K562 (cell line): ENCODE results near the gene CD276. TPM values are rescaled to one million over a fixed set of nuclear protein-coding genes. Genes with fewer than 3 reads are reported as not detected.

Experiments
- ATAC-seq: fragments of 200-7000 bp; cut with Tn5 transposase; 3 replicates; pipeline ENCODE4 v1.9.1; 2020; ENCODE audit warnings: moderate library complexity
- BruUV-seq: library from RNA; stranded (reverse); fragments of 400-500 nt; replicated peaks from 2 replicates; lab custom pipeline; 2021; lab: Mats Ljungman, UMichigan
- CTCF ChIA-PET: fragments of 300-600 bp; formaldehyde crosslinking; extraction: SDS; loops from one replicate; lab custom pipeline; 2021; ENCODE audit warnings: low intra/inter-chr PET ratio; lab: Yijun Ruan, JAX
- POLR2A ChIA-PET: fragments of 300-600, 350-650 bp; sonication (Branson Sonifier 250); formaldehyde crosslinking; extraction: SDS; loops from one replicate; lab custom pipeline; 2021; ENCODE audit warnings: antibody characterized with exemption, inconsistent platforms; lab: Yijun Ruan, JAX
- DNase-seq, 4 experiments: peaks; one replicate each; pipeline versions ENCODE4 v3.0.0 to v3.0.0-alpha.2; 2011 to 2018; ENCODE audit warnings: low spot score in 3 of 4, mixed read lengths in 3 of 4; ENCODE audit errors: extremely low read depth in 1 of 4
- FAIRE-seq: peaks from 2 replicates; lab custom pipeline; 2011; peaks lifted over from hg19 to GRCh38; lab: Jason Lieb, UNC
- H2AFZ ChIP-seq: 2 replicates; pipeline ENCODE4 v1.6.0; 2011; ENCODE audit warnings: low read depth, low read length, control low read depth, inconsistent platforms
- H3K27ac ChIP-seq: fragments of 200-600 bp; 3 replicates; pipeline ENCODE4 v1.8.0; 2011; ENCODE audit warnings: low read depth, mild to moderate bottlenecking, control low read depth, inconsistent platforms, low read length, moderate library complexity, mixed read lengths; ENCODE audit errors: extremely low read depth
- H3K27me3 ChIP-seq, 2 experiments: fragments of 300-600 bp in 1 of 2; 2 replicates in 1 of 2; 3 replicates in 1 of 2; pipeline versions ENCODE4 v1.6.0 to v1.8.0; 2011; ENCODE audit warnings: inconsistent platforms in 2 of 2, low read length in 2 of 2, mild to moderate bottlenecking in 1 of 2, mixed read lengths in 1 of 2, moderate library complexity in 1 of 2; ENCODE audit not compliant: control insufficient read depth in 2 of 2, insufficient read depth in 2 of 2
- H3K36me3 ChIP-seq: fragments of 300-600 bp; 3 replicates; pipeline ENCODE4 v1.8.0; 2011; ENCODE audit warnings: mild to moderate bottlenecking, low read length, inconsistent platforms; ENCODE audit not compliant: control insufficient read depth, insufficient read depth
- H3K4me1 ChIP-seq, 2 experiments: fragments of 200-600 bp in 1 of 2; replicated peaks in 1 of 2; 2 replicates in 1 of 2; 3 replicates in 1 of 2; pipeline versions ENCODE4 v1.5.1 to v1.8.0; 2011; ENCODE audit warnings: inconsistent platforms in 2 of 2, low read length in 2 of 2, mild to moderate bottlenecking in 1 of 2, mixed read lengths in 1 of 2, moderate library complexity in 1 of 2; ENCODE audit not compliant: control insufficient read depth in 2 of 2, insufficient read depth in 2 of 2
- H3K4me2 ChIP-seq: 2 replicates; pipeline ENCODE4 v1.6.1; 2011; ENCODE audit warnings: low read length, control low read depth, inconsistent platforms, mixed read lengths; ENCODE audit not compliant: insufficient read depth
- H3K4me3 ChIP-seq: fragments of 200-600 bp; sonication (generic), shearing (Covaris generic); 2 replicates; pipeline ENCODE4 v1.5.1; 2016; ENCODE audit warnings: control low read depth, inconsistent platforms
- H3K79me2 ChIP-seq: fragments of 200-600 bp; 3 replicates; pipeline ENCODE4 v1.8.0; 2011; ENCODE audit warnings: low read length, inconsistent platforms; ENCODE audit not compliant: control insufficient read depth, insufficient read depth
- H3K9ac ChIP-seq, 2 experiments: 2 replicates each; pipeline versions ENCODE4 v1.6.0 to v1.6.1; 2011; ENCODE audit warnings: low read depth in 2 of 2, low read length in 2 of 2, control low read depth in 1 of 2, inconsistent platforms in 1 of 2, mild to moderate bottlenecking in 1 of 2, mixed read lengths in 1 of 2; ENCODE audit not compliant: insufficient read depth in 1 of 2
- H3K9me1 ChIP-seq: one replicate; pipeline ENCODE4 v1.6.0; 2011; ENCODE audit warnings: inconsistent platforms, mild to moderate bottlenecking, low read length, moderate library complexity; ENCODE audit not compliant: control insufficient read depth, insufficient read depth
- H3K9me3 ChIP-seq: replicated peaks from 2 replicates; pipeline ENCODE4 v1.5.1; 2011; ENCODE audit warnings: low read depth, low read length, inconsistent platforms; ENCODE audit not compliant: control insufficient read depth, insufficient read depth
- H4K20me1 ChIP-seq: replicated peaks from 2 replicates; pipeline ENCODE4 v1.6.1; 2011; ENCODE audit warnings: low read length, inconsistent platforms, mixed read lengths; ENCODE audit not compliant: control insufficient read depth, insufficient read depth
- ARNT ChIP-seq, 2 experiments: fragments of 450-650 bp; IDR thresholded peaks; 2 replicates each; pipeline ENCODE4 v1.6.1; 2016; ENCODE audit warnings: mild to moderate bottlenecking in 1 of 2
- BHLHE40 ChIP-seq: IDR thresholded peaks from 2 replicates; pipeline ENCODE4 v1.6.1; 2011; ENCODE audit warnings: low read length, improper control_type of control experiment
- DPF2 ChIP-seq: fragments of 450-650 bp; IDR thresholded peaks from 2 replicates; pipeline ENCODE4 v1.6.1; 2016
- MYNN ChIP-seq, 2 experiments: sonication (generic); formaldehyde crosslinking in 1 of 2; IDR thresholded peaks; 2 replicates each; pipeline versions ENCODE4 v1.5.0 to v1.6.1; 2016 to 2020; ENCODE audit warnings: antibody characterized with exemption in 1 of 2, missing genetic modification reagents in 1 of 2
- POLR3G ChIP-seq: IDR thresholded peaks from 2 replicates; pipeline ENCODE4 v1.6.1; 2011; ENCODE audit not compliant: insufficient read length, insufficient replicate concordance; ENCODE audit errors: extremely low read depth
- PTRF ChIP-seq: fragments of 450-650 bp; IDR thresholded peaks from 2 replicates; pipeline ENCODE4 v1.6.1; 2016; ENCODE audit warnings: mild to moderate bottlenecking, missing genetic modification characterization, missing compliant biosample characterization
- PURB ChIP-seq: sonication (generic); formaldehyde crosslinking; IDR thresholded peaks from 2 replicates; pipeline ENCODE4 v1.9.0; 2021; ENCODE audit warnings: low read depth, mild to moderate bottlenecking, missing genetic modification reagents
- TBL1XR1 ChIP-seq, 2 experiments: IDR thresholded peaks; 2 replicates each; pipeline ENCODE4 v1.6.1; 2012; ENCODE audit warnings: improper control_type of control experiment in 2 of 2, low read length in 2 of 2, mild to moderate bottlenecking in 1 of 2
- TEAD4 ChIP-seq, 2 experiments: sonication (generic) in 1 of 2; formaldehyde crosslinking in 1 of 2; IDR thresholded peaks; 2 replicates each; pipeline versions ENCODE4 v1.6.1 to v1.8.0; 2012 to 2022; ENCODE audit warnings: borderline replicate concordance in 1 of 2, inconsistent platforms in 1 of 2, low read length in 1 of 2, mild to moderate bottlenecking in 1 of 2, missing genetic modification reagents in 1 of 2
- WGBS: fragments of 100-300 bp; shearing (Covaris generic); methylation state at CpG from one replicate; pipeline ENCODE4 v1.1.6; 2016; ENCODE audit warnings: low coverage, mixed read lengths; ENCODE audit not compliant: insufficient coverage; ENCODE audit errors: missing lambda C conversion rate; 5-methylcytosine and 5-hydroxymethylcytosine counted together
- in situ Hi-C: fragments of 300-500 bp; cut with MboI; formaldehyde crosslinking; loops from 4 replicates; pipeline ENCODE4 v1.15.0; 2018; ENCODE audit warnings: inconsistent platforms, mixed read lengths
- intact Hi-C: fragments of 100-400 bp; cut with micrococcal nuclease; formaldehyde crosslinking; loops from 2 replicates; pipeline ENCODE4 v1.14.2; 2022
- polyA plus RNA-seq, 8 experiments: library from polyadenylated mRNA; depleted of rRNA in 4 of 8; stranded (reverse) in 5 of 8; unstranded in 3 of 8; fragments of >200 nt; fragmentation: Nextera tagmentation in 2 of 8; fragmentation: Illumina TruSeq in 1 of 8; extraction: Ambion mirVana in 2 of 8; extraction: Trizol in 1 of 8; gene quantifications; 2 replicates each; pipeline versions ENCODE4 v1.2.1 to v1.2.3, GENCODE V29; 2011 to 2014; ENCODE audit warnings: inconsistent platforms in 1 of 8, missing spikeins in 1 of 8
- total RNA-seq, 7 experiments: library from RNA; depleted of rRNA in 6 of 7; stranded (reverse); fragments of >200 nt in 6 of 7; fragmentation: Illumina TruSeq in 2 of 7; extraction: Trizol in 2 of 7; gene quantifications; 2 replicates each; pipeline versions ENCODE4 v1.2.1 to v1.2.3, GENCODE V29; 2011 to 2021; ENCODE audit warnings: low replicate concordance in 1 of 7
- TF ChIP-seq, protein P1 (sequence below), 2 experiments: fragments of 450-650 bp; IDR thresholded peaks; 2 replicates each; pipeline ENCODE4 v1.6.1; 2016; ENCODE audit warnings: mild to moderate bottlenecking in 2 of 2, borderline replicate concordance in 1 of 2, low read depth in 1 of 2, moderate library complexity in 1 of 2

Gene CD276
- total and polyA plus RNA-seq, 9 of the 15 experiments (the other 6 are each of a cell fraction or from before 2014, with no cell fraction given) = 0.11 to 3.6 (median 2.3) TPM

DNA sequence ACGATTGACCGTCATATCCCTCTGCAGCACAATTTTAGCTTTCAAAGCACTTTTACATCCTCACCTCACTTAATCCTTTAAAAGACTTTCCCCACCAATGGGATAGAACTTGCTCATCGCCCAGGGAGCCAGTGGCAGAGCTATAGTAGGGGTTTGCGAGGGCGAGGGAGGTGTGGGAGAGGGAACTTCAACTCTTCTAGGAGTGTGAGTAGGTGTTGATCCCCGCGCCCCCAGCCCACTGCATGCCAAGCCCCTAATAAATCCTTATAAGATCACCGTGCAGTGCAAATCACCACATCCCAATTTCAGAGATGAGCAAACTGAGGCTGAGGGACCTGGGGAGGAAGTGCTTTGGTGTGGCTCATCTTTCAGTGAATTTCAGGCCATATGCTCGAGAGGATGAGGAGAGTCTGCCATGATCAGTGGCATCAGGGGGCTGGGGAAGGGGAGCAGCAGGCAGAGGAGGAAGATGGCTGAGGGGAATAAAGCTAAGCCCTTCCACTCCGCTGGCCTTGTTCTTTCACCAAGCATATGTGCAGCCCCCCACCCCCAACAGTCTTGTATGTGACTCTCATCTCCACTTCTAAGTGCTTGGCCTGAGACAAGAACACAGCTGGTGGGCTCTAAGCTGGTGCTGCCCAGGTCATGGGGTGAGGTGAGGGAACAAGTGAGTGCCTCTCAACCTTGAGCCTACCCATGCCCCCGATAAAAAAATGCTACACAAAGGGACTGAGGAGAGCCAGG lies 63.8 kb downstream of the CD276 start:
- no TSS peak for BruUV-seq
- H3K4me3 ChIP-seq = no peak overlapping the region
- no peak overlapping the region for H3K4me2 ChIP-seq
- DNase-seq (no peak), FAIRE-seq (no peak), ATAC-seq (no peak)
- peaks cover 4 to 40% of the 10 kb centered on the region in 2 experiments; a peak in 3 of 5 replicates for H3K27me3 ChIP-seq
- H3K4me1 ChIP-seq = peaks cover 0 to 8% of the 10 kb centered on the region in 2 experiments; a peak in 2 of 5 replicates
- intact Hi-C loops (no loop called here), in situ Hi-C loops (no loop called here)
- H2AFZ ChIP-seq = no peak overlapping the region
- H3K27ac ChIP-seq = no peak overlapping the region
- no peaks in the 10 kb centered on the region for H3K9me3 ChIP-seq
- peaks cover 8% of the 10 kb centered on the region for H4K20me1 ChIP-seq
- no peaks in the 10 kb centered on the region for H3K9me1 ChIP-seq
- POLR2A ChIA-PET = no interaction called here
- under 1% methylated on average over 11 of the region's 11 CpGs for WGBS
- H3K79me2 ChIP-seq = no peaks in the 10 kb centered on the region
- no peak overlapping the region for H3K9ac ChIP-seq
- H3K36me3 ChIP-seq = no peaks in the 10 kb centered on the region
- CTCF ChIA-PET = no interaction called here
- no peak for TF ChIP-seq TEAD4 (IDR thresholded peaks at IDR 0.05; ENCODE audit: low read length)
- TF ChIP-seq TEAD4 (CRISPR knock-in tag; IDR thresholded peaks at IDR 0.05; ENCODE audit: borderline replicate concordance) = no peak
- TF ChIP-seq, protein P1, sequence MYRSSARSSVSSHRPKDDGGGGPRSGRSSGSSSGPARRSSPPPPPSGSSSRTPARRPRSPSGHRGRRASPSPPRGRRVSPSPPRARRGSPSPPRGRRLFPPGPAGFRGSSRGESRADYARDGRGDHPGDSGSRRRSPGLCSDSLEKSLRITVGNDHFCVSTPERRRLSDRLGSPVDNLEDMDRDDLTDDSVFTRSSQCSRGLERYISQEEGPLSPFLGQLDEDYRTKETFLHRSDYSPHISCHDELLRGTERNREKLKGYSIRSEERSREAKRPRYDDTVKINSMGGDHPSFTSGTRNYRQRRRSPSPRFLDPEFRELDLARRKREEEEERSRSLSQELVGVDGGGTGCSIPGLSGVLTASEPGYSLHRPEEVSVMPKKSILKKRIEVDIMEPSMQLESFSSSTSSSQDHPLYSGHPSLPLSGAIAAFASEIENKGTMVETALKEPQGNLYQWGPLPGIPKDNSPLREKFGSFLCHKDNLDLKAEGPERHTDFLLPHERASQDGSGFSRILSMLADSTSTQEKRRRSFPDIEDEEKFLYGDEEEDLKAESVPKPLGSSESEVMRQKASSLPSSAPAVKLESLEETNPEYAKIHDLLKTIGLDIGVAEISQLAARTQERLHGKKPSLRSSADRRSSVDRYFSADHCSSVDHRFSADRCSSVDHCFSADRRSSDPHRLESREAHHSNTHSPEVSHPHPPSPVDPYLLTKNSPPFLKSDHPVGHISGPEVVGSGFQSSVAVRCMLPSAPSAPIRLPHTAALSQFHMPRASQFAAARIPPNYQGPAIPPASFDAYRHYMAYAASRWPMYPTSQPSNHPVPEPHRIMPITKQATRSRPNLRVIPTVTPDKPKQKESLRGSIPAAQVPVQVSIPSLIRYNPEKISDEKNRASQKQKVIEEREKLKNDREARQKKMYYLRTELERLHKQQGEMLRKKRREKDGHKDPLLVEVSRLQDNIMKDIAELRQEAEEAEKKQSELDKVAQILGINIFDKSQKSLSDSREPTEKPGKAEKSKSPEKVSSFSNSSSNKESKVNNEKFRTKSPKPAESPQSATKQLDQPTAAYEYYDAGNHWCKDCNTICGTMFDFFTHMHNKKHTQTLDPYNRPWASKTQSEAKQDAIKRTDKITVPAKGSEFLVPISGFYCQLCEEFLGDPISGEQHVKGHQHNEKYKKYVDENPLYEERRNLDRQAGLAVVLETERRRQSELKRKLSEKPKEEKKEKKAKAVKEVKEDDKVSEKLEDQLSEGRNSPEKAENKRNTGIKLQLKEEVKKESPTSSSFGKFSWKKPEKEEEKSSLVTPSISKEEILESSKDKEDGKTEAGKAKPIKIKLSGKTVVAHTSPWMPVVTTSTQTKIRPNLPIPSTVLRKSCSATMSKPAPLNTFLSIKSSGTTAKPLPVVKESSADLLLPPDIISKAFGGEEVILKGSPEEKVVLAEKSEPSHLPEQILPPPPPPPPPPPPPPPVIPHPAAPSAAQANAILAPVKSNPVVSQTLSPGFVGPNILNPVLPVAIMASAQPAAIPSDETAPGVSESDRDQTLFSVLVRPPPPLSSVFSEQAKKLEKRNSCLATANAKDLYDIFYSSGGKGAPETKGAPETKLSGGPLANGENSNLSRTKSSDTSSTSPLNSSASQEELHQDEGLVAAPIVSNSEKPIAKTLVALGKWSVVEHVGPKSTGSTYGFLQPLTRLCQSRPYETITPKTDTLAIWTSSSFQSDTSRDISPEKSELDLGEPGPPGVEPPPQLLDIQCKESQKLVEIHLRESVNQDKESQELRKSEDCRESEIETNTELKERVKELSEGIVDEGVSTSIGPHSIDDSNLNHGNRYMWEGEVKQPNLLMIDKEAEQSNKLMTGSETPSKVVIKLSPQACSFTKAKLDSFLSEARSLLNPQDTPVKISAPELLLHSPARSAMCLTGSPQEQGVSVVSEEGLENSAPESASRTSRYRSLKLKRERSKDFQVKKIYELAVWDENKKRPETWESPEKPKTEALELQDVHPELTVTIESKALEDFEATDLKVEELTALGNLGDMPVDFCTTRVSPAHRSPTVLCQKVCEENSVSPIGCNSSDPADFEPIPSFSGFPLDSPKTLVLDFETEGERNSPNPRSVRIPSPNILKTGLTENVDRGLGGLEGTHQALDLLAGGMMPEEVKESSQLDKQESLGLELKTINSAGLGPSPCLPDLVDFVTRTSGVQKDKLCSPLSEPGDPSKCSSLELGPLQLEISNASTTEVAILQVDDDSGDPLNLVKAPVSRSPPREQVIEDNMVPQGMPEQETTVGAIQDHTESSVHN (IDR thresholded peaks at IDR 0.05; ENCODE audit: borderline replicate concordance in 1 of 2, low read depth in 1 of 2) = no peak
- no peak for TF ChIP-seq PTRF (tag)
- no peak for TF ChIP-seq TBL1XR1 (IDR thresholded peaks at IDR 0.05; ENCODE audit: low read length in 2 of 2)
- TF ChIP-seq PURB (CRISPR knock-in tag) = no peak
- TF ChIP-seq DPF2 = no peak
- TF ChIP-seq MYNN (IDR thresholded peaks at IDR 0.05) = no peak
- TF ChIP-seq MYNN (CRISPR knock-in tag; IDR thresholded peaks at IDR 0.05) = no peak
- no peak for TF ChIP-seq POLR3G
- no peak for TF ChIP-seq ARNT (IDR thresholded peaks at IDR 0.05)
- no peak for TF ChIP-seq BHLHE40
